SK-N-SH treated with all-trans-retinoic acid at 6 μM for 48 hours (cell line): ENCODE data around the gene IL4I1.

Experiments used
- ZFP30 ChIP-seq: fragments of 450-650 bp; formaldehyde crosslinking; IDR thresholded peaks from 2 replicates; pipeline ENCODE4 v1.5.0; 2022; ENCODE audit warnings: mild to moderate bottlenecking, moderate library complexity
- TF ChIP-seq, protein P1 (sequence below): fragments of 250-450 bp; sonication (Bioruptor Pico); IDR thresholded peaks from 2 replicates; pipeline ENCODE4 v1.5.0; 2020; ENCODE audit warnings: mild to moderate bottlenecking, moderate library complexity
- TF ChIP-seq, protein P2 (sequence below): fragments of 250-450 bp; sonication (Bioruptor Pico); IDR thresholded peaks from 2 replicates; pipeline ENCODE4 v1.5.1; 2020; ENCODE audit warnings: low read depth, mild to moderate bottlenecking, moderate library complexity
- TF ChIP-seq, protein P3 (sequence below): fragments of 250-450 bp; sonication (Bioruptor Pico); IDR thresholded peaks from 2 replicates; pipeline ENCODE4 v1.8.0; 2020; ENCODE audit warnings: mild to moderate bottlenecking, moderate library complexity, borderline replicate concordance

DNA sequence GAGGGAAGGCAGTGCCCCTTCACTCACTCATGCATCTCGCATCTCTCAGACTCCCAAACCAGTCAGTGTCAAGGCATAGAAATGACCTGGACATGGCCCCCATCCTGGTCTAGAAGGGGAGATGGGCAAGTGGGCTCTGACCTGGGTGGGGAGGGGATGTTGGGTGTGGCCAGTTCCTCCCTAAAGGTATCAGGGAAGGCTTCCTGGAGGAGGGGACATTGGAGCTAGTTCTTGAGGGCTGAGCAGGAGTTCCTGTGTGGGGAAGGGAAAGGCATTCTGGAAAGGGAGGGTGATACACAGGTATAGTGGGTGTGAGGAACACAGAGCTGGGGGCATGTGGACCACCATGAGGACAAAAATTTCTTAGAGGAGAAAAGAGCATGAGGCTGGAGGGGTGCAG, 4.0 kb downstream of the IL4I1 start:
- TF ChIP-seq, protein P1, sequence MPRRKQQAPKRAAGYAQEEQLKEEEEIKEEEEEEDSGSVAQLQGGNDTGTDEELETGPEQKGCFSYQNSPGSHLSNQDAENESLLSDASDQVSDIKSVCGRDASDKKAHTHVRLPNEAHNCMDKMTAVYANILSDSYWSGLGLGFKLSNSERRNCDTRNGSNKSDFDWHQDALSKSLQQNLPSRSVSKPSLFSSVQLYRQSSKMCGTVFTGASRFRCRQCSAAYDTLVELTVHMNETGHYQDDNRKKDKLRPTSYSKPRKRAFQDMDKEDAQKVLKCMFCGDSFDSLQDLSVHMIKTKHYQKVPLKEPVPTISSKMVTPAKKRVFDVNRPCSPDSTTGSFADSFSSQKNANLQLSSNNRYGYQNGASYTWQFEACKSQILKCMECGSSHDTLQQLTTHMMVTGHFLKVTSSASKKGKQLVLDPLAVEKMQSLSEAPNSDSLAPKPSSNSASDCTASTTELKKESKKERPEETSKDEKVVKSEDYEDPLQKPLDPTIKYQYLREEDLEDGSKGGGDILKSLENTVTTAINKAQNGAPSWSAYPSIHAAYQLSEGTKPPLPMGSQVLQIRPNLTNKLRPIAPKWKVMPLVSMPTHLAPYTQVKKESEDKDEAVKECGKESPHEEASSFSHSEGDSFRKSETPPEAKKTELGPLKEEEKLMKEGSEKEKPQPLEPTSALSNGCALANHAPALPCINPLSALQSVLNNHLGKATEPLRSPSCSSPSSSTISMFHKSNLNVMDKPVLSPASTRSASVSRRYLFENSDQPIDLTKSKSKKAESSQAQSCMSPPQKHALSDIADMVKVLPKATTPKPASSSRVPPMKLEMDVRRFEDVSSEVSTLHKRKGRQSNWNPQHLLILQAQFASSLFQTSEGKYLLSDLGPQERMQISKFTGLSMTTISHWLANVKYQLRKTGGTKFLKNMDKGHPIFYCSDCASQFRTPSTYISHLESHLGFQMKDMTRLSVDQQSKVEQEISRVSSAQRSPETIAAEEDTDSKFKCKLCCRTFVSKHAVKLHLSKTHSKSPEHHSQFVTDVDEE = no peak
- TF ChIP-seq, protein P2, sequence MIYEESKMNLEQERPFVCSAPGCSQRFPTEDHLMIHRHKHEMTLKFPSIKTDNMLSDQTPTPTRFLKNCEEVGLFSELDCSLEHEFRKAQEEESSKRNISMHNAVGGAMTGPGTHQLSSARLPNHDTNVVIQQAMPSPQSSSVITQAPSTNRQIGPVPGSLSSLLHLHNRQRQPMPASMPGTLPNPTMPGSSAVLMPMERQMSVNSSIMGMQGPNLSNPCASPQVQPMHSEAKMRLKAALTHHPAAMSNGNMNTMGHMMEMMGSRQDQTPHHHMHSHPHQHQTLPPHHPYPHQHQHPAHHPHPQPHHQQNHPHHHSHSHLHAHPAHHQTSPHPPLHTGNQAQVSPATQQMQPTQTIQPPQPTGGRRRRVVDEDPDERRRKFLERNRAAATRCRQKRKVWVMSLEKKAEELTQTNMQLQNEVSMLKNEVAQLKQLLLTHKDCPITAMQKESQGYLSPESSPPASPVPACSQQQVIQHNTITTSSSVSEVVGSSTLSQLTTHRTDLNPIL (CRISPR knock-in tag) = no peak
- TF ChIP-seq, protein P3, sequence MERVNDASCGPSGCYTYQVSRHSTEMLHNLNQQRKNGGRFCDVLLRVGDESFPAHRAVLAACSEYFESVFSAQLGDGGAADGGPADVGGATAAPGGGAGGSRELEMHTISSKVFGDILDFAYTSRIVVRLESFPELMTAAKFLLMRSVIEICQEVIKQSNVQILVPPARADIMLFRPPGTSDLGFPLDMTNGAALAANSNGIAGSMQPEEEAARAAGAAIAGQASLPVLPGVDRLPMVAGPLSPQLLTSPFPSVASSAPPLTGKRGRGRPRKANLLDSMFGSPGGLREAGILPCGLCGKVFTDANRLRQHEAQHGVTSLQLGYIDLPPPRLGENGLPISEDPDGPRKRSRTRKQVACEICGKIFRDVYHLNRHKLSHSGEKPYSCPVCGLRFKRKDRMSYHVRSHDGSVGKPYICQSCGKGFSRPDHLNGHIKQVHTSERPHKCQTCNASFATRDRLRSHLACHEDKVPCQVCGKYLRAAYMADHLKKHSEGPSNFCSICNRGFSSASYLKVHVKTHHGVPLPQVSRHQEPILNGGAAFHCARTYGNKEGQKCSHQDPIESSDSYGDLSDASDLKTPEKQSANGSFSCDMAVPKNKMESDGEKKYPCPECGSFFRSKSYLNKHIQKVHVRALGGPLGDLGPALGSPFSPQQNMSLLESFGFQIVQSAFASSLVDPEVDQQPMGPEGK (CRISPR knock-in tag) = no peak
- no peak for TF ChIP-seq ZFP30 (CRISPR knock-in tag)
